ENCODE measurements around the gene ICAM3.

Gene ICAM3

DNA sequence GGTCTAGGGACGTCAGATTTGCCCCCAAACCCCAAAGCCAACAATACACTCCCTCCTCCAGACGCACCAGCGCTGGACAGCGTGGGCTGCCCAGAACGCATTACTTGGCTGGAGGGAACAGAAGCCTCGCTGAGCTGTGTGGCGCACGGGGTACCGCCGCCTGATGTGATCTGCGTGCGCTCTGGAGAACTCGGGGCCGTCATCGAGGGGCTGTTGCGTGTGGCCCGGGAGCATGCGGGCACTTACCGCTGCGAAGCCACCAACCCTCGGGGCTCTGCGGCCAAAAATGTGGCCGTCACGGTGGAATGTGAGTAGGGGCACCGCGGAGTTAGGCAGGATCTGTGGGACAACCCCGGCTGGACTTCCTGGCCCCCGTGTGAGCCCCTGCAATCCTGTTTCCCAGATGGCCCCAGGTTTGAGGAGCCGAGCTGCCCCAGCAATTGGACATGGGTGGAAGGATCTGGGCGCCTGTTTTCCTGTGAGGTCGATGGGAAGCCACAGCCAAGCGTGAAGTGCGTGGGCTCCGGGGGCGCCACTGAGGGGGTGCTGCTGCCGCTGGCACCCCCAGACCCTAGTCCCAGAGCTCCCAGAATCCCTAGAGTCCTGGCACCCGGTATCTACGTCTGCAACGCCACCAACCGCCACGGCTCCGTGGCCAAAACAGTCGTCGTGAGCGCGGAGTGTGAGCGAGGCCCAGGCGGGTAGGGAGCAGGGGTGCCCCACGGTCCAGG, 45.6 kb downstream of the ICAM3 start:
- POLR2A ChIA-PET = no interaction called here

GRCh38 chr19:10292789-10293636, 46.4 kb downstream of the ICAM3 start:
- TF ChIP-seq, protein P1, sequence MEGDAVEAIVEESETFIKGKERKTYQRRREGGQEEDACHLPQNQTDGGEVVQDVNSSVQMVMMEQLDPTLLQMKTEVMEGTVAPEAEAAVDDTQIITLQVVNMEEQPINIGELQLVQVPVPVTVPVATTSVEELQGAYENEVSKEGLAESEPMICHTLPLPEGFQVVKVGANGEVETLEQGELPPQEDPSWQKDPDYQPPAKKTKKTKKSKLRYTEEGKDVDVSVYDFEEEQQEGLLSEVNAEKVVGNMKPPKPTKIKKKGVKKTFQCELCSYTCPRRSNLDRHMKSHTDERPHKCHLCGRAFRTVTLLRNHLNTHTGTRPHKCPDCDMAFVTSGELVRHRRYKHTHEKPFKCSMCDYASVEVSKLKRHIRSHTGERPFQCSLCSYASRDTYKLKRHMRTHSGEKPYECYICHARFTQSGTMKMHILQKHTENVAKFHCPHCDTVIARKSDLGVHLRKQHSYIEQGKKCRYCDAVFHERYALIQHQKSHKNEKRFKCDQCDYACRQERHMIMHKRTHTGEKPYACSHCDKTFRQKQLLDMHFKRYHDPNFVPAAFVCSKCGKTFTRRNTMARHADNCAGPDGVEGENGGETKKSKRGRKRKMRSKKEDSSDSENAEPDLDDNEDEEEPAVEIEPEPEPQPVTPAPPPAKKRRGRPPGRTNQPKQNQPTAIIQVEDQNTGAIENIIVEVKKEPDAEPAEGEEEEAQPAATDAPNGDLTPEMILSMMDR (IDR thresholded peaks at IDR 0.05; ENCODE audit: insufficient read depth, low read length, missing control alignments) = no peak
- ChIA-PET CTCF (interaction anchor here (1.1 to 1.7 kb wide), 5 partner anchors 12 to 96 kb away, joined by 4 to 9 read pairs (median 6); no protein-coding TSS in a partner anchor), POLR2A (interaction anchor here (1.5 to 2.1 kb wide), 2 partner anchors 13 to 41 kb away, joined by 4 to 10 read pairs; partner anchors contain the start of gene RAVER1)

More for the DNA sequence above, 45.6 kb downstream of the ICAM3 start:
- no peak for DNase-seq (ENCODE audit: low read depth, low spot score)
- H3K4me3 ChIP-seq (ENCODE audit: low read depth, low read length) = no peak overlapping the region
- TF ChIP-seq, protein P1 (IDR thresholded peaks at IDR 0.05; ENCODE audit: insufficient read depth, low read length, missing control alignments) = no peak
- CTCF ChIA-PET = interaction anchor here (1.1 kb wide), 1 partner anchor 12 kb away, joined by 4 read pairs; no protein-coding TSS in a partner anchor

DNA sequence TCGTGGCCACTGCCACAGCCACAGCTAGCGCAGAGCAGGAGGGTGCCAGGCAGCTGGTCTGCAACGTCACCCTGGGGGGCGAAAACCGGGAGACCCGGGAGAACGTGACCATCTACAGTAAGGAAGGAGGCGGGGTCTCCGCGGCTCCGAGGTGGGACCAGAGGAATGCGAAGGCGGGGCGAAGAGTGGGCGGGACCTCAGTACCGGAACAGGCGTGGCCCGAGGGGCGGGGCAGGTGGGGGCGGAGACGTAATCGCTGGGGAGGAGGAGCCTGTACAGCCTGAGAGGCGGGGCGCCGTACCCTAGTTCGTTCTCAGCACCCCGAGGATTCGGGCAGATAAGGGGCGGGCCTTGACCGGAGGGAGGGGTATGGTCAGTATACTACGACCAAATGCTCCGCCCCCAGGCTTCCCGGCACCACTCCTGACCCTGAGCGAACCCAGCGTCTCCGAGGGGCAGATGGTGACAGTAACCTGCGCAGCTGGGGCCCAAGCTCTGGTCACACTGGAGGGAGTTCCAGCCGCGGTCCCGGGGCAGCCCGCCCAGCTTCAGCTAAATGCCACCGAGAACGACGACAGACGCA, 47.1 kb downstream of the ICAM3 start:
- ChIA-PET POLR2A (interaction anchor here (1.5 to 2.1 kb wide), 3 partner anchors 14 to 42 kb away, joined by 4 to 10 read pairs (median 6); partner anchors contain the start of gene RAVER1), CTCF (interaction anchor here (1.1 to 1.7 kb wide), 5 partner anchors 13 to 97 kb away, joined by 4 to 9 read pairs (median 6); no protein-coding TSS in a partner anchor)
- DNase-seq (ENCODE audit: low read depth, low spot score) = no peak
- peak overlapping the region; percentile 60 for H3K4me3 ChIP-seq (ENCODE audit: low read depth, low read length)
- TF ChIP-seq, protein P1 (IDR thresholded peaks at IDR 0.05; ENCODE audit: insufficient read depth, low read length, missing control alignments) = no peak

More at GRCh38 chr19:10292789-10293636, 46.4 kb downstream of the ICAM3 start:
- no peak for DNase-seq (ENCODE audit: low read depth, low spot score)
- H3K4me3 ChIP-seq (ENCODE audit: low read depth, low read length) = peak overlapping the region; percentile 60

DNA sequence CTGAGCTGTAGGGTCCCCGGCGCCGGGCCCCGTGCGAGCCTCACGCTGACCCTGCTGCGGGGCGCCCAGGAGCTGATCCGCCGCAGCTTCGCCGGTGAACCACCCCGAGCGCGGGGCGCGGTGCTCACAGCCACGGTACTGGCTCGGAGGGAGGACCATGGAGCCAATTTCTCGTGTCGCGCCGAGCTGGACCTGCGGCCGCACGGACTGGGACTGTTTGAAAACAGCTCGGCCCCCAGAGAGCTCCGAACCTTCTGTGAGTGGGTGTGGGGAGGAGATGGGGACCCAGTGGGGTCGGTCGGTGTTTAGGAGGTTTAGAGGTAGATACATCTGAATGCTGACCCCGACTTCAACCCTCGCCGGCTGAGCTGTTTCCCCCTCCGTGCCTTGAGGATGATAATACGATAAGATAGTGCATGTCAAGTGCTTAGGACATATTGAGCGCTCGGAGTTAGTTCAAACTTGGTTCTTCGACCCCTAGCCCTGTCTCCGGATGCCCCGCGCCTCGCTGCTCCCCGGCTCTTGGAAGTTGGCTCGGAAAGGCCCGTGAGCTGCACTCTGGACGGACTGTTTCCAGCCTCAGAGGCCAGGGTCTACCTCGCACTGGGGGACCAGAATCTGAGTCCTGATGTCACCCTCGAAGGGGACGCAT, 47.7 kb downstream of the ICAM3 start:
- no peak for DNase-seq (ENCODE audit: low read depth, low spot score)
- ChIA-PET POLR2A (interaction anchor here (0.5 to 2.1 kb wide), 7 partner anchors 14 to 112 kb away, joined by 3 to 10 read pairs (median 4); partner anchors contain the start of genes CDC37, RAVER1 and TYK2), CTCF (interaction anchor here (0.7 to 1.7 kb wide), 7 partner anchors 14 to 97 kb away, joined by 3 to 9 read pairs (median 5); no protein-coding TSS in a partner anchor)
- TF ChIP-seq, protein P1 (IDR thresholded peaks at IDR 0.05; ENCODE audit: insufficient read depth, low read length, missing control alignments) = no peak
- peak overlapping the region; percentile 60 for H3K4me3 ChIP-seq (ENCODE audit: low read depth, low read length)

- DNase-seq (ENCODE audit: low read depth, low spot score) = no peak
- peak overlapping the region; percentile 60 for H3K4me3 ChIP-seq (ENCODE audit: low read depth, low read length)
- POLR2A ChIA-PET = interaction anchor here (0.5 to 2.1 kb wide), 8 partner anchors 14 to 197 kb away, joined by 3 to 10 read pairs (median 4); partner anchors contain the start of genes CDC37, RAVER1 and TYK2
- CTCF ChIA-PET = interaction anchor here (0.7 to 1.7 kb wide), 6 partner anchors 14 to 41 kb away, joined by 3 to 9 read pairs (median 4); no protein-coding TSS in a partner anchor
- TF ChIP-seq, protein P1 (IDR thresholded peaks at IDR 0.05; ENCODE audit: insufficient read depth, low read length, missing control alignments) = no peak
Measured at GRCh38 chr19:10290876-10291553, 48.4 kb downstream of the ICAM3 start.

All from AG04449 (cell line).